Natural killer cell (primary cell): ENCODE measurements around the gene STXBP6. TPM values are rescaled to one million over a fixed set of nuclear protein-coding genes. Genes with fewer than 3 reads are reported as not detected.

ENCODE experiments used
- ATAC-seq, 3 donors: fragments of 150-1000 bp in 2 of 3; fragments of 200-7000 bp in 1 of 3; cut with Tn5 transposase; 1 replicate in 1 of 3; 2 replicates in 2 of 3; pipeline ENCODE4 v1.10.0; 2021; ENCODE audit warnings: mild to moderate bottlenecking in 2 of 3, moderate library complexity in 2 of 3
- DNase-seq, 2 donors: peaks; one replicate each; pipeline versions ENCODE4 v3.0.0 to v3.0.0-alpha.2; 2013 to 2021; ENCODE audit warnings: mixed read lengths in 1 of 2
- H3K27ac ChIP-seq: one replicate; pipeline ENCODE4 v1.5.1; 2013; ENCODE audit warnings: mild to moderate bottlenecking, low read length
- H3K27me3 ChIP-seq: one replicate; pipeline ENCODE4 v1.6.1; 2013; ENCODE audit warnings: low read length; ENCODE audit not compliant: control insufficient read depth, insufficient read depth
- H3K36me3 ChIP-seq: one replicate; pipeline ENCODE4 v1.6.1; 2013; ENCODE audit warnings: low read length; ENCODE audit not compliant: control insufficient read depth, insufficient read depth
- H3K4me1 ChIP-seq: one replicate; pipeline ENCODE4 v1.6.1; 2013; ENCODE audit warnings: low read length; ENCODE audit not compliant: control insufficient read depth, insufficient read depth
- H3K4me3 ChIP-seq: one replicate; pipeline ENCODE4 v1.5.1; 2013; ENCODE audit warnings: low read length
- H3K9me3 ChIP-seq: one replicate; pipeline ENCODE4 v1.6.1; 2013; ENCODE audit warnings: low read length; ENCODE audit not compliant: control insufficient read depth, insufficient read depth
- H3K27ac Mint-ChIP-seq, 2 donors: one replicate each; pipeline ENCODE4 v1.8.0; 2022; ENCODE audit warnings: mild to moderate bottlenecking in 2 of 2, mixed read lengths in 2 of 2, moderate library complexity in 1 of 2
- H3K27me3 Mint-ChIP-seq, 2 donors: one replicate each; pipeline ENCODE4 v1.8.0; 2022; ENCODE audit warnings: low read depth in 2 of 2, mixed read lengths in 2 of 2
- H3K36me3 Mint-ChIP-seq: one replicate; pipeline ENCODE4 v1.8.0; 2022; ENCODE audit warnings: mixed read lengths
- H3K4me1 Mint-ChIP-seq, 2 donors: one replicate each; pipeline ENCODE4 v1.8.0; 2022; ENCODE audit warnings: mixed read lengths in 2 of 2
- H3K4me3 Mint-ChIP-seq: one replicate; pipeline ENCODE4 v1.8.0; 2022; ENCODE audit warnings: mild to moderate bottlenecking, moderate library complexity, mixed read lengths
- H3K9me3 Mint-ChIP-seq, 2 donors: one replicate each; pipeline ENCODE4 v1.8.0; 2022; ENCODE audit warnings: mixed read lengths in 2 of 2
- CTCF ChIP-seq: fragments of 200-600 bp; IDR thresholded peaks from one replicate; pipeline ENCODE4 v1.8.0; 2022; ENCODE audit warnings: antibody characterized with exemption
- WGBS: methylation state at CpG from one replicate; pipeline ENCODE4 v1.1.7; 2013; ENCODE audit warnings: missing lambda C conversion rate; ENCODE audit not compliant: insufficient coverage; 5-methylcytosine and 5-hydroxymethylcytosine counted together
- intact Hi-C: fragments of 100-400 bp; cut with micrococcal nuclease; formaldehyde crosslinking; loops from one replicate; pipeline ENCODE4 v1.14.2; 2022
- total RNA-seq, 4 donors: library from RNA; stranded (reverse); fragments of 120-200 nt in 1 of 4; gene quantifications; one replicate each; pipeline versions ENCODE4 v1.2.3 to v1.2.4, GENCODE V29; 2013 to 2022

STXBP6 gene
- total RNA-seq, 3 donors from 2014 or later (not counting 1 experiment from before 2014, with no cell fraction given): 0.20 TPM; not detected in 2

GRCh38 chr14:25032092-25032784 lies 17.7 kb downstream of the STXBP6 start:
- H3K27me3 Mint-ChIP-seq: peaks cover 4 to 8% of the 10 kb centered on the region in 2 donors
- no peaks in the 10 kb centered on the region for H3K9me3 Mint-ChIP-seq
- Histone ChIP-seq H3K9me3 (no peaks in the 10 kb centered on the region), H3K27ac (no peak overlapping the region), H3K27me3 (peaks cover 3% of the 10 kb centered on the region), H3K4me1 (no peaks in the 10 kb centered on the region), H3K36me3 (no peaks in the 10 kb centered on the region), H3K4me3 (no peak overlapping the region)
- no peaks in the 10 kb centered on the region for H3K4me1 Mint-ChIP-seq
- DNase-seq (peak in 1 of 2 donors; percentile 17), ATAC-seq (no peak)
- TF ChIP-seq CTCF: no peak
- H3K27ac Mint-ChIP-seq: no peak overlapping the region
- no peak overlapping the region for H3K4me3 Mint-ChIP-seq
- intact Hi-C loops: no loop called here
- no peaks in the 10 kb centered on the region for H3K36me3 Mint-ChIP-seq
- 93% methylated on average over 9 of the region's 10 CpGs for WGBS

GRCh38 chr14:25026476-25027137 lies 23.3 kb downstream of the STXBP6 start:
- no peaks in the 10 kb centered on the region for H3K4me1 Mint-ChIP-seq
- H3K27me3 Mint-ChIP-seq: peaks cover 4 to 8% of the 10 kb centered on the region in 2 donors
- no peak overlapping the region for H3K4me3 Mint-ChIP-seq
- H3K27me3 ChIP-seq: no peaks in the 10 kb centered on the region
- no peaks in the 10 kb centered on the region for H3K4me1 ChIP-seq
- H3K36me3 Mint-ChIP-seq: no peaks in the 10 kb centered on the region
- ATAC-seq (no peak), DNase-seq (no peak)
- H3K9me3 Mint-ChIP-seq: no peaks in the 10 kb centered on the region
- no peak overlapping the region for H3K27ac ChIP-seq
- 91% methylated on average over 3 of the region's 4 CpGs for WGBS
- TF ChIP-seq CTCF: no peak
- no peak overlapping the region for H3K4me3 ChIP-seq
- no peaks in the 10 kb centered on the region for H3K9me3 ChIP-seq
- no peaks in the 10 kb centered on the region for H3K36me3 ChIP-seq
- intact Hi-C loops: no loop called here
- no peak overlapping the region for H3K27ac Mint-ChIP-seq

- Mint-ChIP-seq H3K27me3 (peaks cover 5 to 12% of the 10 kb centered on the region in 2 donors), H3K27ac (no peak overlapping the region), H3K4me1 (no peaks in the 10 kb centered on the region), H3K4me3 (no peak overlapping the region), H3K9me3 (no peaks in the 10 kb centered on the region), H3K36me3 (no peaks in the 10 kb centered on the region)
- Histone ChIP-seq H3K36me3 (no peaks in the 10 kb centered on the region), H3K27ac (no peak overlapping the region), H3K4me3 (no peak overlapping the region), H3K27me3 (no peaks in the 10 kb centered on the region), H3K9me3 (no peaks in the 10 kb centered on the region), H3K4me1 (no peaks in the 10 kb centered on the region)
- TF ChIP-seq CTCF: no peak
- DNase-seq: no peak
- ATAC-seq: no peak
- WGBS: 0% methylated on average over 1 of the region's 1 CpG
- intact Hi-C loops: no loop called here
Measured at GRCh38 chr14:25019892-25020291, 30.1 kb downstream of the STXBP6 start.
